ENCODE data around the gene ZDHHC20. TPM values are rescaled to one million over a fixed set of nuclear protein-coding genes. Genes with fewer than 3 reads are reported as not detected.

Gene ZDHHC20
- total RNA-seq, 1 donor from 2014 or later: 14.0 TPM

DNA sequence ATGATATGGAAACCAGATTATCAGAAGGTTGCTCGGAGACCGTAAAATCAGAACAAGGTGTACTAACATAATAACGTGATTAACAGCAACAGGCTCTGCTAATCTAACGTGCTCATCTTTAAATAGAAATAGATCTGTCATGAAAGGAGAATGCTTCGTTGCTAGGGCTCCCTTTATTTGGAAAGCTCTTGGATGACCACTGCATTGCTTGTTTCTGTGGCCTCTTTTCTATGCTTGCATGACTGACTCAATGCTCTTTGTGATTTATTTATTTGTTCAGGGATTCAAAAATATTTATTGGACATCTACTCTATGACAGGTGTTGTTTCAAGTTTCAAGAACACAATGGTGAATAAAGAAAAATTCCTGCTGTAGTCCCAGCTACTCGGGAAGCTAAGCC lies 22.3 kb upstream of the ZDHHC20 start:
- H3K27ac ChIP-seq (replicated peaks): peak overlapping the region; percentile 47

DNA sequence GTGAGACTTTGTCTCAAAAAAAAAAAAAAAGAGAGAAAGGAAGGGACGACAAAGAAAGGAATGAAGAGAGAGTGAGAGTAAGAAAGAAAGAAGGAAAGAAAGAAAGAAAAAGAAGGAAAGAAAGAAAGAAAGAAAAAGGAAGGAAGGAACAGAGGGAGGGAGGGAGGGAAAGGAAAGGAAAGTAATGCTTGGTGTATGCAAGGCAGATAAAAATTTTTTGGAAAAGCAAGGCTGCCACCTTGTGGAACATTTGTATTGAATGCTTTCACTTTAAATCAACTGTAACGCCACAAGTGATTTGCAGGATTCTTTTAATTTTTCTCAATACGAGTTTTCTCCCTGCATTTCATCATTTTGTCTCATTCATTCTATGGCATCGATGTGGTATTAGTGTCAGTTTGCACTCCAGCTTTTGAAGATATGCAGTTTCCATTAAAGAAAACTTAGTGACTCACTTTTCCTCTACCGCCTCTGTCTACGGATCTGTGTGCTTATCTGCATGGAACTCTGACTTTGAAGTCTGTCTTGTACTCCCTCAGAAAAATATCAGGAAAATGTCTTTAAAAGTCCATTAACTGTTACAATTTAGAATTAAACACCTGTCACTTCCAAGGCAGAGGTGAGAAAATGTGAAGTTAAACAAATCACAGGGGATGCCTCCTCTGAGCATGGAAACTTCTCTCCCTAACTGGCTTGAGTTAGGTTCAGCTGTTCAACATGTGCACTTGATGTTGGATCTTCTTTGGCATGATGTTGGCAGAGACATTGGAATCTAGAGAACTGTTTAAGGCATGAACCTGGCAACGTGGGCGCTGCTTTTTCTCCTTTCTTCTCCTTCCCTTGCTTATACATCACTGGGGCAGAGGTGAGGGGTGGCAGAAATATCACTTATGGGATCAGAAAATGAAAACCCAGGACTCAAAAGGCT lies 20.0 kb upstream of the ZDHHC20 start:
- H3K27me3 ChIP-seq (ENCODE audit: low read depth): no peaks in the 10 kb centered on the region
- intact Hi-C loops (cut with micrococcal nuclease): loop anchor here (5.0 to 10.0 kb wide), 3 partner anchors 182 to 537 kb away; no protein-coding TSS in a partner anchor
- no peaks in the 10 kb centered on the region for H3K9me3 ChIP-seq (replicated peaks)
- H3K27ac ChIP-seq (replicated peaks): peak overlapping the region; percentile 2
- DNase-seq: no peak
- peak overlapping the region; percentile 47 for H3K4me3 ChIP-seq
- peaks cover 35% of the 10 kb centered on the region for H3K4me1 ChIP-seq
- no peaks in the 10 kb centered on the region for H3K36me3 ChIP-seq
- TF ChIP-seq CTCF (IDR thresholded peaks at IDR 0.05; ENCODE audit: borderline replicate concordance): peak; percentile 77

More for the DNA sequence above, 22.3 kb upstream of the ZDHHC20 start:
- Histone ChIP-seq H3K4me1 (peaks cover 35% of the 10 kb centered on the region), H3K36me3 (no peaks in the 10 kb centered on the region), H3K27me3 (ENCODE audit: low read depth) (no peaks in the 10 kb centered on the region), H3K9me3 (replicated peaks) (peaks cover 12% of the 10 kb centered on the region), H3K4me3 (no peak overlapping the region)
- DNase-seq: no peak
- intact Hi-C loops (cut with micrococcal nuclease): no loop called here
- no peak for TF ChIP-seq CTCF (IDR thresholded peaks at IDR 0.05; ENCODE audit: borderline replicate concordance)

DNA sequence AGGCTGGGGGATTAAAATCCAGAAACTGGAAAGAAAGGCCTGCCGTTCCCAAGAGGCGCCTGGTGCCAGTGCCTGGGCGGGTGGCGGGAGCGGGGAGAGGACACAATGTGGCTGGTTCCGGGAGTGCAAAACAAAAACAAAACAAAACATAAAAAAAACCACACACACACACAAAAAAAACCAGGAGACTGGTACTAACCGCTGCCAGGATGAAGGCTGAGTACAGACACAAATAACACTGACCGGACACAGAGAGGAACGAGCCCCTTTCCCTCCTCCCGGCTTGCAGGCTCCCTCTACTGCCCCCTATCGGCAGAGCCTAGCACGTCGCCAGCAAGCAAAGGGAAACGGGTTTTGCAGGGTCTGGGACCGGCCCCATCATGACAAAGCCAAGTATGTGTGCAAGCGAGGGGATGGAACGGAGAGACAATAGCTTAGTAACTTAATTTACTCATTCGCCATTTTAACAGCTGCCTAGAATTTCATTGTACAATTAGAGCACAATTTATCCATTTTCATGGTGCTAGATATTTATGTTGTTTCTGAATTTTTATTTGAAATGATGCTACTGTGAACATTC lies 17.9 kb upstream of the ZDHHC20 start:
- H3K27ac ChIP-seq (replicated peaks): peak overlapping the region; percentile 59
- DNase-seq: peak; percentile 77
- peak overlapping the region; percentile 64 for H3K4me3 ChIP-seq
- peaks cover 28% of the 10 kb centered on the region for H3K4me1 ChIP-seq
- intact Hi-C loops (cut with micrococcal nuclease): loop anchor here (5.0 to 10.0 kb wide), 3 partner anchors 180 to 535 kb away; no protein-coding TSS in a partner anchor
- peak; percentile 99 for TF ChIP-seq CTCF (IDR thresholded peaks at IDR 0.05; ENCODE audit: borderline replicate concordance)
- H3K9me3 ChIP-seq (replicated peaks): no peaks in the 10 kb centered on the region
- H3K36me3 ChIP-seq: no peaks in the 10 kb centered on the region
- H3K27me3 ChIP-seq (ENCODE audit: low read depth): no peaks in the 10 kb centered on the region

DNA sequence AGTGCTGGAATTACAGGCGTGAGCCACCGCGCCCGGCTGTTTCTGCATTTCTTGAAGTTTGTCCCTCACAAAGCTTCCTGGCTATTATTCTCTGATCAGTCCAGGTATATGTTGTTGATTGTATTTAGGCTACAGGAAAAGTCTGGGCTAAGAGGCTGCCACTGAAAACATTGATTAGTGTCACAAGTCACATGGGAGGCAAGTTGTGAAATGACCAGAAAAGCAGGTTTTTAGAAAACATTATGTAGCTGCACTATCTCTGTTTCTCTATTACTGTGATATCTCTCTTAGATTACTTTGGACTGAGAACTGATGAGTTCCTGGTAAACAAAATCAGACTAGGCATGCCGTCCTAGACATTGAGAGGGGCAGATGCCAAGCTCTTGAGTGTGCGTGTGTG lies 16.0 kb upstream of the ZDHHC20 start:
- peaks cover 14% of the 10 kb centered on the region for H3K9me3 ChIP-seq (replicated peaks)
- no peaks in the 10 kb centered on the region for H3K36me3 ChIP-seq
- no peak for DNase-seq
- intact Hi-C loops (cut with micrococcal nuclease): loop anchor here (5.0 to 10.0 kb wide), 3 partner anchors 178 to 533 kb away; no protein-coding TSS in a partner anchor
- peaks cover 20% of the 10 kb centered on the region for H3K4me1 ChIP-seq
- H3K27ac ChIP-seq (replicated peaks): no peak overlapping the region
- H3K27me3 ChIP-seq (ENCODE audit: low read depth): no peaks in the 10 kb centered on the region
- no peak overlapping the region for H3K4me3 ChIP-seq
- TF ChIP-seq CTCF (IDR thresholded peaks at IDR 0.05; ENCODE audit: borderline replicate concordance): no peak

DNA sequence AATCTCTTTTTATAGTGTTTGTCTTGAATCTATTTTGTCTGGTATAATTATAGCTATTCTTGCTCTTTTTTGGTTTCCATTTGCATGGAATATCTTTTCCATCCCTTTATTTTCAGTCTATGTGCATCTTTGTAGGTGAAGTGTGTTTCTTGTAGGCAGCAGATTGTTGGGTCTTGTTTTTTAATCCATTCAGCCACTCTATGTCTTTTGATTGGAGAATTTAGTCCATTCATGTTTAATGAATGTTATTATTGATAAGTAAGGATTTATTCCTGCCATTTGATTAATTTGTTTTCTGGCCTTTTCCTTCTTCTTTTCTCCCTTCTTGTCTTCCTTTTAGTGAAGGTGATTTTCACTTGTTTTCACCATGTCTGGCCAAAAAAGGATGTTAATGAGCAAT lies 11.7 kb upstream of the ZDHHC20 start:
- no peak for DNase-seq
- Histone ChIP-seq H3K9me3 (replicated peaks) (peaks cover 14% of the 10 kb centered on the region), H3K27ac (replicated peaks) (no peak overlapping the region), H3K4me1 (no peaks in the 10 kb centered on the region), H3K36me3 (no peaks in the 10 kb centered on the region), H3K4me3 (no peak overlapping the region), H3K27me3 (ENCODE audit: low read depth) (no peaks in the 10 kb centered on the region)
- intact Hi-C loops (cut with micrococcal nuclease): loop anchor here (10.0 kb wide), 1 partner anchor 356 kb away; no protein-coding TSS in a partner anchor
- no peak for TF ChIP-seq CTCF (IDR thresholded peaks at IDR 0.05; ENCODE audit: borderline replicate concordance)

Data from left ventricle myocardium inferior (tissue), 1 donor.